Measurements from ENCODE around the gene ARHGAP10.

DNA sequence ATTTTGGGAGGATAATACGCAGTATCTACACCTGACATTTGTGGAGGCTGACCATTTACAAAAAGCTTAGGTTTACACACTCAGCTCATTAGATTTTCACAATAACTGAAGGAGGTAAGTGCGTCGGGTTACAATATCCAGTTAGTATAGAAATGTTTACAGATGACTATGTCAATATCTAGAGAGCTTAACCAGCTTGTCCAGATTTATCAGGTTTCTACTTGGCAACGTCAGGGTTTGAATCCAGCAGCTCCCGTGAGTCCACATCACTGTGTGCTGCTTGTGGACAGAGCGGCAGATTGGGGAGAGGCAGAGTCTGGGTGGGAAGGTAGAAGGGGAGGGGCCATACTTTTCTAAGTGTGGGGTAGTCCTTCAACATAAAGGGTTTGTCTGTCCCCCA, 28.3 kb downstream of the ARHGAP10 start:
- TF ChIP-seq, protein P1, sequence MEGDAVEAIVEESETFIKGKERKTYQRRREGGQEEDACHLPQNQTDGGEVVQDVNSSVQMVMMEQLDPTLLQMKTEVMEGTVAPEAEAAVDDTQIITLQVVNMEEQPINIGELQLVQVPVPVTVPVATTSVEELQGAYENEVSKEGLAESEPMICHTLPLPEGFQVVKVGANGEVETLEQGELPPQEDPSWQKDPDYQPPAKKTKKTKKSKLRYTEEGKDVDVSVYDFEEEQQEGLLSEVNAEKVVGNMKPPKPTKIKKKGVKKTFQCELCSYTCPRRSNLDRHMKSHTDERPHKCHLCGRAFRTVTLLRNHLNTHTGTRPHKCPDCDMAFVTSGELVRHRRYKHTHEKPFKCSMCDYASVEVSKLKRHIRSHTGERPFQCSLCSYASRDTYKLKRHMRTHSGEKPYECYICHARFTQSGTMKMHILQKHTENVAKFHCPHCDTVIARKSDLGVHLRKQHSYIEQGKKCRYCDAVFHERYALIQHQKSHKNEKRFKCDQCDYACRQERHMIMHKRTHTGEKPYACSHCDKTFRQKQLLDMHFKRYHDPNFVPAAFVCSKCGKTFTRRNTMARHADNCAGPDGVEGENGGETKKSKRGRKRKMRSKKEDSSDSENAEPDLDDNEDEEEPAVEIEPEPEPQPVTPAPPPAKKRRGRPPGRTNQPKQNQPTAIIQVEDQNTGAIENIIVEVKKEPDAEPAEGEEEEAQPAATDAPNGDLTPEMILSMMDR (conservative IDR thresholded peaks at IDR 0.05; ENCODE audit: low read length), result no peak
- TF ChIP-seq EZH2phosphoT487 (IDR thresholded peaks at IDR 0.05; ENCODE audit: borderline replicate concordance, low read depth, low read length), result no peak
